Measurements from ENCODE around the gene LRRK2. TPM values are rescaled to one million over a fixed set of nuclear protein-coding genes. Genes with fewer than 3 reads are reported as not detected.

LRRK2 gene
- total and polyA plus RNA-seq, 2 experiments from 2014 or later = 0.24 TPM; not detected in 1

DNA sequence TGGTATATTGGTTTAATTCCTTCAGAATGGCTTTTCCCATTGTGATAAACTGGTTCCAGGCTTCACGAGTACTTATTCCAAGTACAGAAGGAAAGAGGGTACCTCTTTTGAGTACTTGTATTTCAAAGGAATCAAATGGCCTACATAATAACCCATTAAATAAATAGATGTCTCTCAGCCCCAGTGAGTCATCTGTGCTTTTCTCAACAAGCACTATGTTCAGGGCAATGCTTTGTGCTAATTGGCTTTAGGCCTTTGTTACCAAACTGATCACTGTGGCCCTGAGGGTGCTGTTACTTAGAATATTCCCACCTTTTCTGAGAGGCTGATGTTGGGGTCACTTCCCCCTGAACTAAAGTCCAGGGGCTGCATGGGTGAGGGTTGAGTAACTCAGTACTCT is 107.1 kb downstream of the LRRK2 start (continued):
- TF ChIP-seq, protein P1, sequence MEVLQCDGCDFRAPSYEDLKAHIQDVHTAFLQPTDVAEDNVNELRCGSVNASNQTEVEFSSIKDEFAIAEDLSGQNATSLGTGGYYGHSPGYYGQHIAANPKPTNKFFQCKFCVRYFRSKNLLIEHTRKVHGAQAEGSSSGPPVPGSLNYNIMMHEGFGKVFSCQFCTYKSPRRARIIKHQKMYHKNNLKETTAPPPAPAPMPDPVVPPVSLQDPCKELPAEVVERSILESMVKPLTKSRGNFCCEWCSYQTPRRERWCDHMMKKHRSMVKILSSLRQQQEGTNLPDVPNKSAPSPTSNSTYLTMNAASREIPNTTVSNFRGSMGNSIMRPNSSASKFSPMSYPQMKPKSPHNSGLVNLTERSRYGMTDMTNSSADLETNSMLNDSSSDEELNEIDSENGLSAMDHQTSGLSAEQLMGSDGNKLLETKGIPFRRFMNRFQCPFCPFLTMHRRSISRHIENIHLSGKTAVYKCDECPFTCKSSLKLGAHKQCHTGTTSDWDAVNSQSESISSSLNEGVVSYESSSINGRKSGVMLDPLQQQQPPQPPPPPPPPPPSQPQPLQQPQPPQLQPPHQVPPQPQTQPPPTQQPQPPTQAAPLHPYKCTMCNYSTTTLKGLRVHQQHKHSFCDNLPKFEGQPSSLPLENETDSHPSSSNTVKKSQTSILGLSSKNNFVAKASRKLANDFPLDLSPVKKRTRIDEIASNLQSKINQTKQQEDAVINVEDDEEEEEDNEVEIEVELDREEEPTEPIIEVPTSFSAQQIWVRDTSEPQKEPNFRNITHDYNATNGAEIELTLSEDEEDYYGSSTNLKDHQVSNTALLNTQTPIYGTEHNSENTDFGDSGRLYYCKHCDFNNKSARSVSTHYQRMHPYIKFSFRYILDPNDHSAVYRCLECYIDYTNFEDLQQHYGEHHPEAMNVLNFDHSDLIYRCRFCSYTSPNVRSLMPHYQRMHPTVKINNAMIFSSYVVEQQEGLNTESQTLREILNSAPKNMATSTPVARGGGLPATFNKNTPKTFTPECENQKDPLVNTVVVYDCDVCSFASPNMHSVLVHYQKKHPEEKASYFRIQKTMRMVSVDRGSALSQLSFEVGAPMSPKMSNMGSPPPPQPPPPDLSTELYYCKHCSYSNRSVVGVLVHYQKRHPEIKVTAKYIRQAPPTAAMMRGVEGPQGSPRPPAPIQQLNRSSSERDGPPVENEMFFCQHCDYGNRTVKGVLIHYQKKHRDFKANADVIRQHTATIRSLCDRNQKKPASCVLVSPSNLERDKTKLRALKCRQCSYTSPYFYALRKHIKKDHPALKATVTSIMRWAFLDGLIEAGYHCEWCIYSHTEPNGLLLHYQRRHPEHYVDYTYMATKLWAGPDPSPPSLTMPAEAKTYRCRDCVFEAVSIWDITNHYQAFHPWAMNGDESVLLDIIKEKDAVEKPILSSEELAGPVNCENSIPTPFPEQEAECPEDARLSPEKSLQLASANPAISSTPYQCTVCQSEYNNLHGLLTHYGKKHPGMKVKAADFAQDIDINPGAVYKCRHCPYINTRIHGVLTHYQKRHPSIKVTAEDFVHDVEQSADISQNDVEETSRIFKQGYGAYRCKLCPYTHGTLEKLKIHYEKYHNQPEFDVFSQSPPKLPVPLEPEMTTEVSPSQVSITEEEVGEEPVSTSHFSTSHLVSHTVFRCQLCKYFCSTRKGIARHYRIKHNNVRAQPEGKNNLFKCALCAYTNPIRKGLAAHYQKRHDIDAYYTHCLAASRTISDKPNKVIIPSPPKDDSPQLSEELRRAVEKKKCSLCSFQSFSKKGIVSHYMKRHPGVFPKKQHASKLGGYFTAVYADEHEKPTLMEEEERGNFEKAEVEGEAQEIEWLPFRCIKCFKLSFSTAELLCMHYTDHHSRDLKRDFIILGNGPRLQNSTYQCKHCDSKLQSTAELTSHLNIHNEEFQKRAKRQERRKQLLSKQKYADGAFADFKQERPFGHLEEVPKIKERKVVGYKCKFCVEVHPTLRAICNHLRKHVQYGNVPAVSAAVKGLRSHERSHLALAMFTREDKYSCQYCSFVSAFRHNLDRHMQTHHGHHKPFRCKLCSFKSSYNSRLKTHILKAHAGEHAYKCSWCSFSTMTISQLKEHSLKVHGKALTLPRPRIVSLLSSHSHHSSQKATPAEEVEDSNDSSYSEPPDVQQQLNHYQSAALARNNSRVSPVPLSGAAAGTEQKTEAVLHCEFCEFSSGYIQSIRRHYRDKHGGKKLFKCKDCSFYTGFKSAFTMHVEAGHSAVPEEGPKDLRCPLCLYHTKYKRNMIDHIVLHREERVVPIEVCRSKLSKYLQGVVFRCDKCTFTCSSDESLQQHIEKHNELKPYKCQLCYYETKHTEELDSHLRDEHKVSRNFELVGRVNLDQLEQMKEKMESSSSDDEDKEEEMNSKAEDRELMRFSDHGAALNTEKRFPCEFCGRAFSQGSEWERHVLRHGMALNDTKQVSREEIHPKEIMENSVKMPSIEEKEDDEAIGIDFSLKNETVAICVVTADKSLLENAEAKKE (CRISPR knock-in tag; IDR thresholded peaks at IDR 0.05) = no peak
- TF ChIP-seq STAT1 (IDR thresholded peaks at IDR 0.05; ENCODE audit: unreplicated experiment) = no peak
- no peak for TF ChIP-seq EZH2 (IDR thresholded peaks at IDR 0.05; ENCODE audit: low read depth, unreplicated experiment)
- no peak for TF ChIP-seq JUNB (IDR thresholded peaks at IDR 0.05; ENCODE audit: unreplicated experiment)
- TF ChIP-seq ZNF114 (CRISPR knock-in tag; IDR thresholded peaks at IDR 0.05) = no peak

DNA sequence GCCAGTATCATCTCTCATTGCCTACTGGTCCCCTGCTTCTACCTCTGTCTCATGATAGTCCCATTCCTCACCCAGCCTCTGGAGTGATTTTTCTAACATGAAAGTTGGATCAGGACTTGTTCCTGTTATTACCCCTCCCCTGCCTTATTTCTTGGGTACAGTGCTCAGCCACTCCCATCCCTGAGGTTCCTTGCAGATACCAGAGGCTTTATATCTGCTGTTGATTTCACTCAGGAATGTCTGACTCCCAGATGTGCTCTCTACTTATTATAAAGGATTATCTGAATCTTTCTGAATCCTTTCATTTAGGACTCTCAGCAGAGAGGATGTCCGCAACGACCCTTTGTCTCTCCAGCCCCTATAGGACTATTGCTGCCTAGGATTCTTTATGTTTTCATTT is 111.2 kb downstream of the LRRK2 start:
- Histone ChIP-seq H3K4me3 (no peak overlapping the region), H3F3A (replicated peaks; ENCODE audit: low read depth) (no peaks in the 10 kb centered on the region), H3K4me1 (ENCODE audit: insufficient read depth) (no peaks in the 10 kb centered on the region), H3K9me2 (ENCODE audit: insufficient read depth) (no peaks in the 10 kb centered on the region), H3K4me2 (no peak overlapping the region), H3K36me3 (ENCODE audit: insufficient read depth) (no peaks in the 10 kb centered on the region), H4K20me1 (replicated peaks; ENCODE audit: insufficient read depth) (no peaks in the 10 kb centered on the region), H2AFZ (peak overlapping the region; percentile 29; the same call in 1 of the 2 replicates), H3K79me2 (replicated peaks; ENCODE audit: insufficient read depth) (no peaks in the 10 kb centered on the region), H3K27me3 (ENCODE audit: insufficient read depth) (no peaks in the 10 kb centered on the region), H3K27ac (ENCODE audit: low read depth) (no peak overlapping the region)
- no peak overlapping the region for H3K4me3 Mint-ChIP-seq
- peaks cover 5% of the 10 kb centered on the region; the same call in 2 of the 3 replicates for H3K9me3 Mint-ChIP-seq
- ATAC-seq (no peak), DNase-seq (ENCODE audit: low spot score) (no peak)
- H3K4me1 Mint-ChIP-seq = no peaks in the 10 kb centered on the region
- H3K27ac Mint-ChIP-seq = no peak overlapping the region
- peaks cover 1% of the 10 kb centered on the region; the same call in 2 of the 3 replicates for H3K36me3 Mint-ChIP-seq (ENCODE audit: low read depth)
- peaks cover 2% of the 10 kb centered on the region for H3K27me3 Mint-ChIP-seq (ENCODE audit: insufficient read depth, low read depth, poor library complexity)
- TF ChIP-seq, protein P2, sequence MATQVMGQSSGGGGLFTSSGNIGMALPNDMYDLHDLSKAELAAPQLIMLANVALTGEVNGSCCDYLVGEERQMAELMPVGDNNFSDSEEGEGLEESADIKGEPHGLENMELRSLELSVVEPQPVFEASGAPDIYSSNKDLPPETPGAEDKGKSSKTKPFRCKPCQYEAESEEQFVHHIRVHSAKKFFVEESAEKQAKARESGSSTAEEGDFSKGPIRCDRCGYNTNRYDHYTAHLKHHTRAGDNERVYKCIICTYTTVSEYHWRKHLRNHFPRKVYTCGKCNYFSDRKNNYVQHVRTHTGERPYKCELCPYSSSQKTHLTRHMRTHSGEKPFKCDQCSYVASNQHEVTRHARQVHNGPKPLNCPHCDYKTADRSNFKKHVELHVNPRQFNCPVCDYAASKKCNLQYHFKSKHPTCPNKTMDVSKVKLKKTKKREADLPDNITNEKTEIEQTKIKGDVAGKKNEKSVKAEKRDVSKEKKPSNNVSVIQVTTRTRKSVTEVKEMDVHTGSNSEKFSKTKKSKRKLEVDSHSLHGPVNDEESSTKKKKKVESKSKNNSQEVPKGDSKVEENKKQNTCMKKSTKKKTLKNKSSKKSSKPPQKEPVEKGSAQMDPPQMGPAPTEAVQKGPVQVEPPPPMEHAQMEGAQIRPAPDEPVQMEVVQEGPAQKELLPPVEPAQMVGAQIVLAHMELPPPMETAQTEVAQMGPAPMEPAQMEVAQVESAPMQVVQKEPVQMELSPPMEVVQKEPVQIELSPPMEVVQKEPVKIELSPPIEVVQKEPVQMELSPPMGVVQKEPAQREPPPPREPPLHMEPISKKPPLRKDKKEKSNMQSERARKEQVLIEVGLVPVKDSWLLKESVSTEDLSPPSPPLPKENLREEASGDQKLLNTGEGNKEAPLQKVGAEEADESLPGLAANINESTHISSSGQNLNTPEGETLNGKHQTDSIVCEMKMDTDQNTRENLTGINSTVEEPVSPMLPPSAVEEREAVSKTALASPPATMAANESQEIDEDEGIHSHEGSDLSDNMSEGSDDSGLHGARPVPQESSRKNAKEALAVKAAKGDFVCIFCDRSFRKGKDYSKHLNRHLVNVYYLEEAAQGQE (IDR thresholded peaks at IDR 0.05; ENCODE audit: unreplicated experiment) = no peak

All from GM23338 (cell line).